ENCODE data around the gene FGD4.

The FGD4 gene

GRCh38 chr12:32693036-32693435, 293.7 kb downstream of the FGD4 start:
- no peak for DNase-seq

Data from NCI-H2029 treated with DMSO at 0.1 percent for 48 hours (cell line).